Myocyte (in vitro differentiated cells): Measurements from ENCODE around the gene HOXA11. TPM values are rescaled to one million over a fixed set of nuclear protein-coding genes. Genes with fewer than 3 reads are reported as not detected.

Experiments
- DNase-seq: peaks from one replicate; pipeline ENCODE4 v3.0.0-alpha.2; 2012; ENCODE audit warnings: low read depth
- total RNA-seq: library from RNA; depleted of rRNA; stranded (reverse); fragments of >200 nt; gene quantifications from 2 replicates; pipeline ENCODE4 v1.2.3, GENCODE V29; 2014

The HOXA11 gene
- total RNA-seq, 1 donor from 2014 or later = 1.7 TPM

- DNase-seq = no peak
These were observed 36.0 kb downstream of the HOXA11 start for GRCh38 chr7:27148756-27149641.

GRCh38 chr7:27148031-27148755, 36.8 kb downstream of the HOXA11 start:
- DNase-seq = no peak

GRCh38 chr7:27147199-27148030, 37.6 kb downstream of the HOXA11 start, which contains the start of gene HOXA6:
Gene HOXA6, minus strand, starts transcription at chr7:27147774. Its CDS starts 25 bp downstream, at chr7:27147749.
- DNase-seq = no peak

GRCh38 chr7:27146491-27147198, 38.4 kb downstream of the HOXA11 start:
- DNase-seq = no peak

- no peak for DNase-seq
These were observed 39.1 kb downstream of the HOXA11 start for GRCh38 chr7:27145914-27146412.

- DNase-seq = no peak
These were observed 39.7 kb downstream of the HOXA11 start for GRCh38 chr7:27145165-27145913.

- DNase-seq = no peak
These were observed 40.3 kb downstream of the HOXA11 start for GRCh38 chr7:27144781-27145164.

GRCh38 chr7:27143950-27144780, 40.9 kb downstream of the HOXA11 start:
- DNase-seq = no peak

- peak; percentile 98 for DNase-seq
These were observed 41.7 kb downstream of the HOXA11 start, which contains the start of gene HOXA5 for GRCh38 chr7:27143023-27143949. Gene HOXA5, minus strand, starts transcription at chr7:27143681. Its CDS starts 74 bp downstream, at chr7:27143607.

GRCh38 chr7:27142580-27143022, 42.4 kb downstream of the HOXA11 start:
- DNase-seq = no peak

- DNase-seq = peak; percentile 83
These were observed 43.0 kb downstream of the HOXA11 start for GRCh38 chr7:27141923-27142579.

- no peak for DNase-seq
These were observed 43.7 kb downstream of the HOXA11 start for GRCh38 chr7:27141137-27141922.

GRCh38 chr7:27140126-27140857, 44.7 kb downstream of the HOXA11 start:
- DNase-seq = no peak

GRCh38 chr7:27139334-27140125, 45.5 kb downstream of the HOXA11 start:
- DNase-seq = no peak

GRCh38 chr7:27138985-27139333, 46.1 kb downstream of the HOXA11 start:
- DNase-seq = no peak
